ENCODE data around the gene PITX2.

Gene PITX2

GRCh38 chr4:110636171-110636679, 13.3 kb upstream of the PITX2 start:
- DNase-seq = peak; percentile 50

- no peak for DNase-seq
Measured at GRCh38 chr4:110635163-110635865, 12.4 kb upstream of the PITX2 start.

DNA sequence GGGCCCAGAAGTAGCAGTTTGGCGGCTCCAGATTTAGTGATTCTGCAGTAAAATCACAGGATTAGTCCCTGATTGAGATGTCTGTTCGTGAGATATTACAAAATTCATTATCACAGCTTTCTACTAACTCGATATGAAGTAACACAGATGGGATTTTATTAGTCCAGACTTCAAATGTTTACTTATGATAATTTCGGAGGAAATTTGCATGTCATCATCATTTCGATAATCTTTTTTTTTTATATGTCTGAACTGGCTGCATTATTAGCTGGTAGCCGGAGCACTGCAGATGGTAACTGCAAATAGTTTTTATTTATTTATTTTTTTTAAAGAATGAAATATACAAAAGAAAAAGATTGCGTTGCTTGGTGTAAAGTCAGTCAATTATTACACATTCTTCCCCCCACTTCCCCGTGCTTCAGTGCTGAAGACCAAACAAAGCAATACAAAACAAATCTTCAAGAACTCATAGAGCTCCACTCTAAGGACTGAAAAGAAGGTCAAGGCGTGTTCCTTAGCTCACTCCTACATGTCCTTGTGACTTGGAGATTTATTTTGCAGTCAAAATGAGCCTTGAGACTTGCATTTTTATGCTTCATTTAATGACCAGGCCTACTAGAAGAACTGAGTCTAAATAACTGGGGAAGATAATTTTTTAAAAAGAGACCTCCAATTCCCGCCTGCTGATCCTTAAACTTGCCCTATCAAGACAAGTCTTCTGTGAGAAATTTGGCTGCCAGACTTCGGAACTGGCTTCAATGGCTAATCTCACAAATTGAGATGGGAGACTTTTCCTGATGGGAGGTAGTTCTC, 11.7 kb upstream of the PITX2 start:
- peak; percentile 52 for DNase-seq

GRCh38 chr4:110633358-110634341, 10.8 kb upstream of the PITX2 start:
- no peak for DNase-seq

DNA sequence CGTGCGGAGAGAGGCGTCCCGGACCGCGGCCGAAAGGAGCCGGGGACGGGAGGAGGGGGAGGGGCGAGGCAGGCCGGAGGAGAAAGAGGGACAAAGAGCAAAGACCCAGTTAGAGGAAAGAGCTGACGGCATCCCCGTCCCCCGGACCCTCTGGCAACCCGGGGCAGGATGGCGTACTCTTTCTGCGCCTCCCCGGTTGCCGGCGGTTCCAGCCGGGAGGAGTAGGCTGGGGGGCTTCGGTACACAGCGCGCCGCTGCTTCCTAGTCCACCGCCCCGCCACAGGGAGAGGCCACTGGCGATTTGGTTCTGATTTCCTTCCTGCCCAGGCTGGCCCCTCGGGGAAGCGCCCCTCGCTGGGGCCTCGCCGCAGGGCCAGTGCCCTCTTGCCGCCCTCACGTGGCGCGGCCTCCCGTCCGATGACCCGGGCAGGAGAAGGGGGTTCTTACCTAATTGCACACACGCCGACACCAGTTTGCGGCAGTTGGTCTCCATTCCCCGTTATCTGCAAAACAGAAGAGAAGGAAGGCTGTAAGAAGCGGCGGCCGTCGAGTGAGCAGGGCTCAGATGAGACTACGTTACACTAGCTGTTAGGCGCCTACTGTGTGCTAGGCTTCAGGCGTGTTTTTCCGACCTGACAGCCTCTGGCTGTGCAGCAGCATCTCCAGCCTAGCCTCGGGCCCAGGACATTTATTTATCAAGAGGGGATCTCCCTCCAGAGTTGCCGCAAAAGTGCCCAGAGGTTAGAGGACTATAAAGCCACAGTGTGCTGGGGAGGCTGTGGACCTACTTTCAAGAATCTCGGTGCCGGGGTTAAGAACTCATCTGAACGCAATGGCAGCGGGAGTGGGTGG, 9.9 kb upstream of the PITX2 start:
- DNase-seq = no peak

DNA sequence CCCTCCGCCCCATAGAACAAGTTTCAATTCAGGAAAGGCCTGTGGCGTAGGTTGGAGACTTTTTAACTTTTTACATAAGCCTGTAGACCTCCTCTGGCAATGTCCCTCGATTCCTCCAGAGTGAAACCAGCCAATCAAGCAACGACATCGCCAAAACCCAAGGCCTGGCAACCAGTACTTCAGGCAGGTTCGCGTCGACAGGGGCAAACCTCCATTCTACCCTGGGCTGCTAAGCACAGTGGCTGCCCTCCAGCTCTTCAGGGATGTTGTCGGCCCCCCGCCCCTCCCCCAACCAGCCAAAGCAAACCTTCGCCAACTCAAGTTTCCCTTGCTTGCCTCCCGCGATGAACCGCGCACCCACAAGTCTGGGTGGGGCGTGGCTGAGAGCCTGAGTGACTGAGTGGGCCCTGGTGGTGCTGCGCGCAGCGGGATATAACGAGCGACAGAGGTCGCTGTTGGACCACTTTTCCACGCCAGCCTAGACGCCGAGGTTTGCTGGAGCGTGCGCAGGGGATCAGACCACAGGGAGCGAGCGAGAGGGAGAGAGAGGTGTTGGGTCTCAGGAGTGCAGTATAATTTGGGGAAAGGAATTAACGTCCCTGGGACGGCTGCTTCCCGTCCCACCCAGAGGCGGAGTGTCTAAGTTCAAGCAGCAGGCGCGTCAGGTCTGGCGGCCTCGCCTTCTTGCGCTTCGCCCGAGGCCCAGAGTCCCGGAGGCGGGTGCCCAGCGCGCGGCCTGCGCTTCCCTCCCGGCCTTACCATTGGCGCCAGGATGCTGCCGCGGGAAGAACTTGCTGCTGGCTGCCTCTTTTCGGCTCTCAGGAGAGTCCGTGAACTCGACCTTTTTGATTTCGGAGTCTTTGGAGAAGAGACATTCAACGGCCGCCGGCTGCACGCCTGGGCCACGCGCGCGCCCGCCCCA, 9.0 kb upstream of the PITX2 start:
- peak; percentile 74 for DNase-seq

DNA sequence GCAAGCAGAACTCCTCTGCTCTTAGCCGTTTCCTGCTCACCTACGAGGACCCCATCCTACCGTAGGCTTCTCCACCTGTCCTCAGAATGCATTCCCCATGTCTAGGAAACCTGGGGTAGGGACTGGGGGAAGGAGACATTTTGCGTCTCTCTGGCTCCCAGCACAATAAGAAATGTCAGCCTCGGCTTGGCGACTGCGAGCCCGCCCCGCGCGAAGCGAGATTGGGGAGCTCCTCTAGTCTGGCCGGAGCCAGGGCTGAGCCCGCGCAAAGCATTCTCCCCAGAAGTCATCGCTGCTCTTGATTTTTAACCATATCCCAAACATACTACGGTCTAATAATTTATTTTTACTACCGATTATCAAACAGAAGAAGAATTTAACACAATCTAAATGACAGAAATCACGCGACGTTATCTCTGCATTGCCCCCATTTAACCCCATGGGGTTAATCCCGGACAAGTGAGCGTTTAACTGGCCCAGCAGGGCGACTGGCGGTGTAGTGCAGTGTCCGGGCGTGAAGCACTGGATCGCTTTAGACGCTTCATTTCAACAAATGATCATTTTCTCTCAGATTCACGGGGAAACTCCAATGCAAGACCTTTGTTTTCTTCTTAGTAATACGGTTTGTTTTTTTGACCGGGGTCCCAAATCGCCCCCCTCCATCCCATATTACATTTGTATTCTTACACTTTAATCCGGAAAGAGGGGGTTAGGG, 8.0 kb upstream of the PITX2 start:
- DNase-seq = no peak

- DNase-seq = no peak
Measured at GRCh38 chr4:110629780-110630687, 7.2 kb upstream of the PITX2 start.

- DNase-seq = no peak
Measured at GRCh38 chr4:110629214-110629754, 6.4 kb upstream of the PITX2 start.

DNA sequence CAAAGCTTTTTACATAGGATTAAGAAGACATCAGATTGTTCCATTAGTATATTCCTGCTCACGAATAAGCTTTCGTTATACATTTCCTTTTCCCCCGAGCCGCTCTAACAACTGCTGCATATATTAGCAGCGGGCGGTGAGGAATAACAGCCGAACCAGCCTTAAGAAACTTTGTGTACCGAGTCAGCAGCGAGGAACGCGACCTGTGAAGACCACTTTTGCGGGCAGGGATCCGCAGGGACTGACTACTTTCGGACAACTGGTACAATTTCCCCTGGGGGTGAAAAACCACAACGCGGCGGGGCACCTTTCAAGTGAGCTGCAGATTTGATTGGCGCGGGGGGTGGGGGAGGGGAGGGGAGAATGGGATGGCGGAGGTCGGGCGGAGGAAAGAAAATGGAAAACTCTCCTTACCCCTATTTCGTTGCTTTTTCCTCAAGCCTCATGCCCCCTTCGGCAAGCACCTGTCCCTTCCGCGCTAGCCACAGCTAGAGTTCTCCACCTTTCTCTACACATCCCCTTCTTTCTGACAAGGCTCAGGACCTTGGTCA, 5.9 kb upstream of the PITX2 start:
- no peak for DNase-seq

DNA sequence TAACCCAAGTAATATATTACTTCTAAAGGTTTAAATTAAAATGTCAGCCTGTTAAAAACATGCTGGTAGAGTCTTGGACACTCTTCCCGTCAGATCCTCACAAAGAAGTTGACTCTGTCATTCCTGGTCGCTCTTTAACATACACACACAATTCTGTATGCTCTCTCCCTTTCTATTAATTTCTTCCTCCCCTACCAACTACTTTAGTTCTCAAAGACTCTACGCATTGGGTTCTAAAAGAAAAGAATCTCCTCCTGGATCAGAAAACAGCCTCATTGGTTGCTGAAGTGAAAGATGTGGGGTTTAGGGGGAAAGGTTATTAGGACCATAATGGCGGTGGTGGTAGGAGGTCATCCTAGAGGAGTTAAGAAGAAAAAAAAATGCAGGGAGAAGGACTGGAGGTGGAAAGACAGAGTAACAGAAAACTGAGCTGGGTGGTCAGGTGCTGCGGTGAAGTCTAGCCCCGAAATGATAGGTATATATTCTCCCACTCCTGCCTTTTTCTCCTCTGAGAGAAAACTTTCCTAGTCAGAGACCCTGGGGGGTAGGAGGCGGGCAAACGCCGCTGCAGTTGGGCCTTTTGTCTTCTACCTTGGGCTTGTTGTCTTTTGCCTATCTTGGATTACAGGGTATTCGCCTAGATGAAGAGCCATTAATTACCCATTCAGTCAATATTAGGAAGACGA, 5.2 kb upstream of the PITX2 start:
- no peak for DNase-seq

DNA sequence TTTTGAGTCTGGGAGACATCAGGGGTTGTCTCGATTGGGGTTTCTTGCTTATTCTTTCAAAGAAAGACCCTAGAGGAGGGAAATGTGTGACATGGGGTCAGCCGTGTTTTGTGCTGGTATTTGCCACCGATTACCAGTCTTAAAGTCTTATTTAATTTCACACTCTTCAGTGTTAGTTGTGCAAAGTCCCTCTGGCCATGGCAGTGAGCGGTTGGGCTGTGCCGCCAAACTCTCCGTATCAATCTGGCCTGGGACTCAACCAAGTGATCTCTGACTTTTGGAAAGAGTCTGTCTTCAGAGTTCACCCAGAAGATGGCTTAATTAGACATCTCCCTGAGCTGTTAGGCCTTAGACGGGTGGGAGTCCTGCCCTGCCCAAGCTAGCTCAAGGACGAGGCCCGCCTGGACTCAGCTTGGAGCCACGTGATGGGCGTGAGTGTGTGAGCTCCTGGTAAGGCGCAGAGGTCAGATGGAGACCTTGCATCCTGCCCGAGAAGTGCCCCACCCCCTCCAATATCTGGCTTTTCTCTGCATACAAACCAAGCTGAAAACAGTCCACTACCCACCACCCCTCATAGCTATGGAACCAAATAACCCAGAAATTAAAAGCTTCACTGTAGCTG, 3.8 kb upstream of the PITX2 start:
- no peak for DNase-seq

- no peak for DNase-seq
Measured at GRCh38 chr4:110625576-110626257, 2.8 kb upstream of the PITX2 start.

DNA sequence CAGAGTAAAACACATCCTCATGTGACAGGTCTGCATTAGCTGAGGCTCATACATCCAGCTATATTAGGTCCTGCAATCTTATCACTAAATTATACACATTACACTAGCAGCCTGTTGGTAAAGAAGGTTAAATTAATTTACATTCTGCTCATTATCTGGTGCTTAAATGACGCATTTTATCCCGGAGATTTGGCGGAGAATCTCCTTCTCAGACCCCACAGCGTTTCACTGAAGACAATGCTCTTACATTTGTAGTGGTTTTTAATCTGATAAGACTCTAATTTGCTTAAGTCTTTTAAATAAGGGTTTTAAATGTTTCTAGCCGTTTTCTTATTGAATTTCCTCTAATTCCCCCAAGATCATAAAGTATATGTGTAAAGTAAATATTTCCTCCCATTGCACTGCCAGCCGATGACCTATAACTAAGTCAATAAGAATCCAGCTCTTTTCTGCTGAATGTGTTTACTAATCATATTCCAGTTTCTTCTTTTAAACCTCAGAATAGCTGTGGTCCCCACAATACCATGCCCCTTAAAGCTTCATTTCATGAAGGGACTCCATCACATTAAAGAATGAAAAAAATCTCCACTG, 2.1 kb upstream of the PITX2 start:
- no peak for DNase-seq

- DNase-seq = no peak
Measured at GRCh38 chr4:110624398-110624780, 1.5 kb upstream of the PITX2 start.

DNA sequence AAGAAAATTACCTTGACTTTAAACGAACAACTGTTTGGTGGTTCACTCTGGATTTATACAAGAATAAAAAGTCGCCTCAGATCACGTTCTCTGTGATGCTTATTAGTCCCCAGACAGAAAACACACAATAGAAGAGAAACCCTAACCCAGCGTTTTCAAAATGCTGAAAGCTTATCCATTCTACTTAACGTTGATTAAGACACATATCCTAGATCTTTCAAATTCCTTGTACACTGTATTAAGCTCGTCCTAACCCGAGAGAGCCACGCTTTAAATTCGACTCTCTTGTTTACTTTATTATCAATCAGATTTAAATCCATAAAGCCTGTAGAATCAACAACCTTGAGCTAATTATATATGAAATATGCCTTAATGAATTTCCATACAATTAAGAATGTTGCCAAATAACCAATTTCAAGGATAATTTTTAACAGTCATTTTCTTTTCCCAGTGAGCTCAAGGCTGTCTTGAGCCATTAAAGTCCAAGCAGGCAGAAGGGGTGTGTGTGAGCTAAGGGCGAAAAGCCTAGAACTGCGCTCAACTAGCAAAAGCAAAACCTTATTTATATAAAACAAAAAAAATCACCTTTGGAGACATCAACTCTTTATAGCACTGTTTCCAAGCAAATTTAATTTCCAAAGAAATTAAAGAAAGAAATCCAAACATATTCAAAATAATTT, 981 bp upstream of the PITX2 start:
- no peak for DNase-seq

Data from NCI-H526 treated with DMSO at 0.1 percent for 48 hours (cell line).